Stimulated activated CD8-positive, alpha-beta memory T cell treated with anti-CD3 and anti-CD28 coated beads, Interleukin-2, amount 100 ng/mL, for 48 hours (primary cell): ENCODE results near the gene UHRF1.
"Not testable (repeated sequence)": the region's sequence is repeated elsewhere in the genome, so short reads cannot be mapped to it uniquely, and the experiment has no call there.

ENCODE experiments used
- DNase-seq, 2 donors: peaks; one replicate each; pipeline ENCODE4 v3.0.0-alpha.2; 2020; ENCODE audit warnings: low read depth in 2 of 2

The UHRF1 gene

GRCh38 chr19:4909156-4909896, at the start of gene UHRF1:
Gene UHRF1 (plus strand): TSS chr19:4909501. CDS start chr19:4910886, 1,385 bp downstream.
- peak; percentile 76 to 77 for DNase-seq

GRCh38 chr19:4859697-4860096, 49.6 kb upstream of the UHRF1 start:
- no peak for DNase-seq

GRCh38 chr19:4861147-4861546, 48.2 kb upstream of the UHRF1 start:
- DNase-seq = no peak

- peak in 1 of 2 donors; percentile 33 for DNase-seq
Measured at GRCh38 chr19:4866595-4867424, 42.5 kb upstream of the UHRF1 start.

GRCh38 chr19:4867534-4868285, 41.6 kb upstream of the UHRF1 start, which contains the start of gene PLIN3:
Gene PLIN3 (minus strand): TSS chr19:4867667. CDS start chr19:4861394, 6,273 bp downstream.
- peak; percentile 90 to 95 for DNase-seq

GRCh38 chr19:4868286-4868834, 40.9 kb upstream of the UHRF1 start:
- DNase-seq = no peak

GRCh38 chr19:4870025-4870700, 39.1 kb upstream of the UHRF1 start:
- DNase-seq = no peak

GRCh38 chr19:4871711-4872110, 37.6 kb upstream of the UHRF1 start:
- no peak for DNase-seq

- DNase-seq = no peak
Measured at GRCh38 chr19:4873930-4874329, 35.4 kb upstream of the UHRF1 start.

- DNase-seq = no peak
Measured at GRCh38 chr19:4877753-4878490, 31.4 kb upstream of the UHRF1 start.

- DNase-seq = no peak
Measured at GRCh38 chr19:4878491-4878968, 30.8 kb upstream of the UHRF1 start.

- DNase-seq = no peak
Measured at GRCh38 chr19:4879041-4879440, 30.3 kb upstream of the UHRF1 start.

GRCh38 chr19:4882874-4883273, 26.4 kb upstream of the UHRF1 start:
- not testable (repeated sequence) for DNase-seq

- not testable (repeated sequence) for DNase-seq
Measured at GRCh38 chr19:4884993-4885392, 24.3 kb upstream of the UHRF1 start.

GRCh38 chr19:4887803-4888202, 21.5 kb upstream of the UHRF1 start:
- not testable (repeated sequence) for DNase-seq

GRCh38 chr19:4889034-4889815, 20.1 kb upstream of the UHRF1 start:
- DNase-seq = no peak

GRCh38 chr19:4891066-4891465, 18.2 kb upstream of the UHRF1 start:
- DNase-seq = no peak

- not testable (repeated sequence) for DNase-seq
Measured at GRCh38 chr19:4892962-4893361, 16.3 kb upstream of the UHRF1 start.

GRCh38 chr19:4896372-4896771, 12.9 kb upstream of the UHRF1 start:
- no peak for DNase-seq

GRCh38 chr19:4897146-4897545, 12.2 kb upstream of the UHRF1 start:
- DNase-seq = no peak
